ENCODE data around the gene SHE.

The SHE gene

DNA sequence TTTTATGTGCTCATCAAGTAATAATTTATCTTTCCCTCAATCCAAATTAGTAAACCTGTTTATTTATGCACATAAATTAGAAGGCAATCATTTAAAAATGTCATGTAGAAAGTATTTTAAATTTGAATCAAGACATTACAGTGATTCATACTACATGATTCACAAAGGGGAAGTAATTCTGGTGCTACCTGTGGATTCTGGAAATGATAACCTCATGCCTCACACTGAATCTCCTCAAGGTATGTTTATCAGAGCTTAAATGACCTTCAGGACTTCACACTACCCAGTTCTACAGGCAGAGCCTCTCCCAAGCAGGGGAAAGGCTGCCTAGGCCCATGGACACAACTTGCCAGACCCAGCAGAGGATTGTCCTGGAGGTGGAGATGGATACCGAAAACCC, 25.4 kb downstream of the SHE start:
- DNase-seq: no peak

DNA sequence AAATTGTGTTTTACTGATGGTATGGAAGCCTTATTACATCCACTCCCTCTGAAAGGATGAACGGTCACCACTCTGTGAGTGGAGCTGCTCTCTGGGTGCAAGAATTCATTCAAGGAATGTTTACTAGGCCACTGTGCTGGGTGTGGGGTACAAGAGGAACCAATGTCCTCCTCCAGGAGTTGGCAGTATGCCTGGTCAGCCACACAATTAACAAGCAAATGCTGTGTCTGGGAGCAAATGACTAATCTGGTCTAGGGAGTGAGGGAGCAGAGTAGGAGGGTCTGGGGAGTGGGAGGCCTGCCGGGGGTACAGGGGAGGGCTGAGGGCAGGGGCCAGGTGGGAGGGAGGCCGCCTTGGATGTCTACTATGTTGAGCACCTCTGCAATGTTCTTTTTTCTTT, 27.4 kb downstream of the SHE start:
- DNase-seq: no peak

DNA sequence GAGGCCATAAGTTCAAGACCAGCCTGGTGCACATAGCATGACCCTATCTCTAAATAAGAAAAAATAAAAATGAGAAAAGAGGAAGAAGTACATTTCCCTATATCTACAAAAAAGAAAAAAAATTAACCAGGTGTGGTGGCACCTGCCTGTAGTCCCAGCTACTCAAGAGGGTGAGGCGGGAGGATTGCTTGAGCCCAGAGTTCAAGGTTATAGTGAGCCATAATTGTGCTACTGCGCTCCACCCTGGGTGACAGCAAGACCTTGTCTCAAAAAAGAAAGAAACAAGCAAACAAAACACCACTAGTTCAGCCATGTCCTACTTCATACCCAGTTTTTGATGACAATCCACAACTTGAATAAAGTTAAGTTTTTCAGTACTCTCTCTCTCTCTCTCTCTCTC, 30.9 kb downstream of the SHE start:
- DNase-seq: no peak

DNA sequence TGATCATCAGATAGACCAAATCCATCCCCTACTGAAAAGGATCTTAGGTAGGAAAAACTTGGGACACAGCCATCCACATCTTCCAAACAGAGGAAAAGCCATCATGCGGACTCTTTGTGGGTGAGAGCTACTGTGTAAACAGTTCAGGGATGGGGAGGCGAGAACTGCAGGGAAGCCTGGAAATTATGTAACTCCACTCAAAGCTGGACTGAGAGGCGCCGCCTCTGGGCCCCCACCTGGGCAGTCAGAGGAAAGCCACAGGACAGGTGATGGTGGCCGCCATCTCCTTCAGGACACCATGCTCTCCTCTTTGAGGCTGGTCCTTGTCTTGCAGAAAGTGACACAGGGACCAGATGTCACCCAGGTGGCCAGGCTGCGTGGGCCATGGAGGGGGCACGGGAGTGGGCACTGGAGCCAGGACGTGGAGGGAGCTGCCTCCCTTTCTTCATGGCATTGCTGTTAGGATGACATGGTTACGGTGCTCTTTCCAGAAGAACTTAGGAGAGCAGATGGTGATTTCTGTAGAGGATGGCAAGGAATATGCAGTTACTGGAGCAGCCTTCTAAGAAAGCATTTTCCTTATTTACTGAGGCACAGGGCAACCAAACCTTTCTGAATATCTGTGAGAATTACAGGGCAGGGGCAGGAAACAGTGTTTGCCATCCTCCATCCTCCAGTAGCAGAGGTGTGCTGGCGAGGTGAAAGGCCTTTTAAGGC, 32.2 kb downstream of the SHE start:
- no peak for DNase-seq

DNA sequence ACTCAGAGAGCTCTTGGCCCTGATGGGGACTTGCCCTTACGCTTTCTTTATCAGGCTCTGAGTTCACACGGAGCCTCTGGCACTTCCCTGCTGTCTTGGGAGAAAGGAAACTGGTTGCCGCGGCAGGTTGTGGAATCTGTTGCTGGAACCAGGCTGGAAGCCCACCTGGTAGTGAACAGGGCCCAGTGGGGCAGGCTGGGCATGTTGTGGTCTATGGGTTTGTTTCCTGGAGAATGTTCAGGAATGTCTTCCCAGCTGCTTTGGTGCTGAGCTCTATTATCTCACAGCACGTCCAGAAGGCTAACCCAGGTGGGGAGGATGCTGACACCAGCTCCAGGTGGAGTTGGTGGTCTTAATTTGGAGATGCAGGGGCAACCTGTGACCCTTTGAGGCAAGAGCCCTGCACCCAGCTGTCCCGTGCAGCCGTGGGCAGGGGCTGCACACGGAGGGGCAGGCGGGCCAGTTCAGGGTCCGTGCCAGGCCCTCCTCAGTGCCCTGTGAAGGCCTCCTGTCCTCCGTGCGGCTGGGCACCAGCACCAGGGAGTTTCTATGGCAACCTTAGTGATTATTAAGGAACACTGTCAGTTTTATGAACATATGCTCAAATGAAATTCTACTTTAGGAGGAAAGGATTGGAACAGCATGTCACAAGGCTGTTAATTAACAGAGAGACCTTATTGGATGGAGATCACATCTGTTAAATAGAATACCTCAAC, 33.5 kb downstream of the SHE start:
- DNase-seq: no peak

DNA sequence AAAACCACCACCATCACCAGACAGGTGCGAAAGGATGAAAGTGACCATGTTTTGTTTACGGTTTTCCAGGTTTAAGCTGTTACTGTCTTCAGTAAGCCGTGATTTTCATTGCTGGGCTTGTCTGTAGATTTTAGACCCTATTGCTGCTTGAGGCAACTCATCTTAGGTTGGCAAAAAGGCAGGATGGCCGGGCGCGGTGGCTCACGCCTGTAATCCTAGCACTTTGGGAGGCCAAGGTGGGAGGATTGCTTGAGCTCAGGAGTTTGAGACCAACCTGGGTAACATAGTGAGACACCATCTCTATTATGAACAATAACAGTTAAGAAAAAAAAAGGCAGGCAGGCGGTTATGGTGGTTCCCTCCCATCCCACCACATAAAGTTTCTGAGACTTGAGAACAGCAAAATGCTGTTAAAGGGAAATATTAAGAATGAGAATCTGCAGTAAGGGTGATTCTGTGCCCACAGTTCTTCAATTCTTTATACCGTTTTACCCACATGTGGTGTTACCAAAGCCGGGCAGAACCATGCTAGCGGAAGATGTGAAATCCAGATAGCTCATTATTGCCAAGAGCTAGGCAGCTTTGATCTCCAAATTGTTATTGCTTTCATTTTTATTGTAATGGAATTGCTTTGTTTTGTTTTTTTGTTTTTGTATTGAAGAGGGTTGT, 34.6 kb downstream of the SHE start:
- peak; percentile 33 for DNase-seq

DNA sequence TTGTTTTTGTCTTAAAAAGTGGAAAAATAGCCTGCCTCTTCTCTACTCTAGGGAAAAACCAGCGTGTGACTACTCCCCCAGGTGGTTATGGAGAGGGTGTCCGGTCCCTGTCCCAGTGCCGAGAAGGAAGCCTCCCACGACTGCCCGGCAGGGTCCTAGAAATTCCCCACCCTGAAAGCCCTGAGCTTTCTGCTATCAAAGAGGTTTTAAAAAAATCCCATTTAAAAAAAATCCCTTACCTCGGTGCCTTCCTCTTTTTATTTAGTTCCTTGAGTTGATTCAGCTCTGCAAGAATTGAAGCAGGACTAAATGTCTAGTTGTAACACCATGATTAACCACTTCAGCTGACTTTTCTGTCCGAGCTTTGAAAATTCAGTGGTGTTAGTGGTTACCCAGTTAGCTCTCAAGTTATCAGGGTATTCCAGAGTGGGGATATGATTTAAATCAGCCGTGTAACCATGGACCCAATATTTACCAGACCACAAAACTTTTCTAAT, 35.2 kb downstream of the SHE start:
- no peak for DNase-seq

DNA sequence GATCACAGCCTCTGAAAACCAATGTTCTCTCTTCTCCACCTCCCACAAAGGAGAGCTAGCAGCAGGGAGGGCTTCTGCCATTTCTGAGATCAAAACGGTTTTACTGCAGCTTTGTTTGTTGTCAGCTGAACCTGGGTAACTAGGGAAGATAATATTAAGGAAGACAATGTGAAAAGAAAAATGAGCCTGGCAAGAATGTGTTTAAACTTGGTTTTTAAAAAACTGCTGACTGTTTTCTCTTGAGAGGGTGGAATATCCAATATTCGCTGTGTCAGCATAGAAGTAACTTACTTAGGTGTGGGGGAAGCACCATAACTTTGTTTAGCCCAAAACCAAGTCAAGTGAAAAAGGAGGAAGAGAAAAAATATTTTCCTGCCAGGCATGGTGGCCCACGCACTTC, 36.0 kb downstream of the SHE start:
- DNase-seq: no peak

DNA sequence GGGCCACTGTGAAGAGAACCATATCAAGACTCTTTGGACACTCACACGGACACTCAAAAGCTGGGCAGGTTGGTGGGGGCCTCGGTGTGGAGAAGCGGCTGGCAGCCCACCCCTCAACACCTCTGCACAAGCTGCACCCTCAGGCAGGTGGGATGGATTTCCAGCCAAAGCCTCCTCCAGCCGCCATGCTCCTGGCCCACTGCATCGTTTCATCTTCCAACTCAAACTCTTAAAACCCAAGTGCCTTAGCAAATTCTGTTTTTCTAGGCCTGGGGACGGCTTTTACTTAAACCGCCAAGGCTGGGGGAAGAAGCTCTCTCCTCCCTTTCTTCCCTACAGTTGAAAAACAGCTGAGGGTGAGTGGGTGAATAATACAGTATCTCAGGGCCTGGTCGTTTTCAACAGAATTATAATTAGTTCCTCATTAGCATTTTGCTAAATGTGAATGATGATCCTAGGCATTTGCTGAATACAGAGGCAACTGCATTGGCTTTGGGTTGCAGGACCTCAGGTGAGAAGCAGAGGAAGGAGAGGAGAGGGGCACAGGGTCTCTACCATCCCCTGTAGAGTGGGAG, 36.5 kb downstream of the SHE start:
- no peak for DNase-seq

DNA sequence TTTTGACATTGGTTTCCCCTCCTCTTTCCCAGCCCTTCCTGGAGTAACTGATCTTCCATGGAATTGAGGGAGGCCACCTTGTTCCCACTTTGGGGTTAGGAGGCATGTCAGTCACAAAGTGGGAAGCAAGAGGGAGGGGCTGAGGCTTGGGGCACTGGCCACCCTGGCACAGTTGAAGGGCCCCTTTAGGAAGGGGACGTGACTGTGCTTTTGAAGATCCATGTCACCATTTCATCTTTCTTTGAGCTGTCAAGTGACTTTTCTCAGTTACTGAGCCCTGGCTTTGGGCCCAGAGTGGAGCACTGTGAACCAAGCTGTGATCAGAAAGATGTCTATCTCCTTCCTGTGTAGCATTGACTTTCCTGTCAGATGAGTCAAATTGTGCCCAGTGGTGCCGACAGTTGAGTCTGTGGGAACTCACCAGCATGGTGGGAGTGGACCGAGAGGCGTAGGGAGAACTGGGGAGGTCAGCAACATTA, 38.7 kb downstream of the SHE start:
- DNase-seq: peak; percentile 60

DNA sequence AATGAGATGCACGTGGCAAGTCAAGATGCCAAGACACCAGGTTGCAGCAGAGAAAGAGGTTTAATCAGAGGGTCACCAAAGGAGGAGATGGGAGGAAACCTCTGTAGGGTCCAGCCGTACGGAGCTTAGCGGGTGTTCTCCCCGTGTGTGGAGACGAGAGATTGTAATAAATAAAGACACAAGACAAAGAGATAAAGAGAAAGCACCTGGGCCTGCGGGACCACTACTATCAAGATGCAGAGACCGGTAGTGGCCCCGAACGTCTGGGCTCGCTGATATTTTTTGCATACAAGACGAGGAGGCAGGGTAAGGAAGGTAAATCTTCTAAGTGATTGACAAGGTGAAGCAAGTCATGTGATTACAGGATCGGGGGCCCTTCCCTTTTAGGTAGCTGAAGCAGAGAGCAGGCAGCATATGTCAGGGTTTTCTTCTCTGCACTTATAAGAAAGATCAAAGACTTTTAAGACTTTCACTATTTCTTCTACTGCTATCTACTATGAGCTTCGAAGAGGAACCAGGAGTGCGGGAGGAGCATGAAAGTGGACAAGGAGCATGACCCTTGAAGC, 41.4 kb downstream of the SHE start:
- DNase-seq: no peak

DNA sequence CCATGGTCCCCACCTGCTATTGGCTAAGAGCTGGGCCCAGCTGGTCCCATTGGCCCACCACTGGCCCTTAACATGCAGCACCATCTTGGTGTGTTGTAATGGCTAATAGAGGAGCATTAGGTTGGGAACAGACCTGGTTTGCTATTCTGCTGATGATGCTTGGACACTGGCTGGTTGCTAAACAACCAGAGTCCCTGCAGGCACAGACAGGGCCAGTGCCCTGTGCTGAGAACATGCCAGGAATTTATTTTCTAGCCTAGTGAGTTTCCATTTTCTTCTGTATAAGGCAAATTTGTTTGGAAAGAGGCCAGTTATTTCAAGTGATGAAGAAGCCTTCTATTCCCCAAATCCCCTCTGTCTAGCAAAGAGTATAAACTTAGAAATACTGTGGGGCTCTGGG, 43.1 kb downstream of the SHE start:
- DNase-seq: no peak

DNA sequence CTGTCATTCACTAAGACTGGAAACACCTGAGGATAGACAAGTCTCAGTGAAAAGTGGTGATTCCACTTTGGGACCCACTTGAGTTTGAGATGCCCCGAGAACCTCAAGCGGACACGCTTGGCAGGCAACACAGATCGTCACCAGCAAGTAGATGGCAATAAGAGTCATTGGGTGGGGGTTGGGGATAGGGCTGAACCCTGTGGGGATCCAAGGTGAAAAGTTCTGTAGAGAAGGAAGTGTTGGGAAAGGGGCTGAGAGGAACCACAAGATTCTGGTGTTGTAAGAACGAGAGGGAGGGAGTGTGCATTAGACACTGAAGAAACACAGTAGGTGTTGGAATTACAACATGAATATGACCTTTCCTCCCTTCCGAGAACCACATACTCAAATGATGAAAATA, 45.6 kb downstream of the SHE start:
- DNase-seq: no peak

DNA sequence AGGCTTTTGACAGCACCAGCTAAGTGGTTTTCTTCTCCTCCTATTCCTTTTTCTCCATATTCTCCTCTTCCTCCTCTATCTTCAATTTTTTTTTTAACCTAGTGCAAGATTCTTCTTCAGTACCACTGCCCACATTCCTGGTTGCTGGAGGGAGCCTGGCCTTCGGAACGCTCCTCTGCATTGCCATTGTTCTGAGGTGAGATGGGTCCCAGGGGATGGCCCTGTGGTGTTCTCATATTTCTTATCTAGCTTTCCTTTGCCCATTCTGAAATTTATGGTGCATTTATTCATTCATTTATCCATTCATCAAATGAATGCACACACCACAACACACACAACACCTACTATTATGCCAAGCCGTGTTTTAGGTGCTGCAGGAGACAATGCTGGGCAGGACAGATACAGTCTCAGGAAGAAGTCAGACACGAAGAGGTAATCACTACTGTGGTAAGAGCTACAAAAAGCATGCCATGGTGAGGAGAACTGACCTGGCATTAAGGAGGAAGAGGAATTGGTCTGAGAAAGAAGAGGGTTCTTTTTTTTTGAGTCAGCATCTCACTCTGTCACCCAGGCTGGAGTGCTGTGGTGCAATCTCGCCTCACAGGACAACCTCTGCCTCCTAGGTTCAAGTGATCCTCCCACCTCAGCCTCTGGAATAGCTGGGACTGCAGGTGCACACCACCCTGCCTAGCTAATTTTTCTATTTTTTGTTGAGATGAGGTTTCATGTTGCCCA, 47.7 kb downstream of the SHE start:
- no peak for DNase-seq

DNA sequence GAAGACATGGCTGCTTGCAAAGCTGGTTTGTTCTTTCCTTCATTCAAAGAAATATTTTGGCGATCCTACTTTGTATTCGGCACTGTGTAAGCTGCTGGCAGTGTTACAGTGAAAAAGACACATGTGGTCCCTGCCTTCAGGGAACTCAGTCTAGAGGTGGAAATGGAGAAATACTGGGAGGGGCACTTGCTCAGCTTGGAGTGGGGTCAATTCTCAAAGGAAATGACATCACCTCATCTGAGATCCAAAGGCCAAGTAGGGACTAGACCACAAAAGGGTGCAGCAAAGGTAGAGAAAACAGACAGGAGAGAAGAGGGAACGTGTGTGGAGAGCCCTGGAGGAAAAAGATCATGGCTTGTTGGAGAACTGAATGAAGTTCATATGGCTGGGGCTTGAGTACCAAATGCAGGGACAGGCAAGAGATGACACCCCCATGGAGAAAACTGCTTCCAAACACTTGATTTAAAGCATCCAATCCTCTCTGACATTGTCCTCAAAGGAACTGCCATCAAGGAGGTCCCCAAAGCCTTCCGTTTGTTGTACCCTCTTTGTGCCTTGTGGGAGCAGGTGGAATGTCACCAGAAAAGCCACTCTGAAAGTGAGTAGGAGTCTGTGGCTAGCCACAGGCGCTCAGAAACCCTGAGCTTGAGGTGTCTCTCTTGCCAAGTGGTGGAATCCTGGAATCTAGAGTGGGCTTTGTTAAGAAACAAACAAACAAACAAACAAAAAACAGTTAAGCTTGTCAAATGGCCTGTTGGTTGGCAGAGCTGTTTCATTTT, 48.4 kb downstream of the SHE start:
- DNase-seq: no peak

DNA sequence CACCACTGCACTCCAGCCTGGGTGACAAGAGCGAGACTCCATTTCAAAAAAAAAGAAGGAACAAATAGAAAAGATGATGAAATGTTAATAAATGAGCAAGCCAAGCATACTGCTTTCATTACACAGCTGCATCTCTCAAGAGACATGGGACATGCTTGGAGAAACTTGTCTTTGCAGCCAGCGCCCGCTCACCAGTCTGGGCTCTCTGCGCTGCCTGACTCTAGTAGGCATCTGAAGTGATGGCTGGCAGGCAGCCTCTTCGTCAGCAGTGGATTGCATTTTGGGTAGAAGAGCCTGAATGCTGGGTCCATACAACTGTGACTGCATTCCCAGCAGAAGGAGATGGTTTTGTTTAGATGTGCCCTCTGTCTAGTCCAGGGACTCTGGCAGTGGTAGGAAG, 49.1 kb downstream of the SHE start:
- DNase-seq: no peak

DNA sequence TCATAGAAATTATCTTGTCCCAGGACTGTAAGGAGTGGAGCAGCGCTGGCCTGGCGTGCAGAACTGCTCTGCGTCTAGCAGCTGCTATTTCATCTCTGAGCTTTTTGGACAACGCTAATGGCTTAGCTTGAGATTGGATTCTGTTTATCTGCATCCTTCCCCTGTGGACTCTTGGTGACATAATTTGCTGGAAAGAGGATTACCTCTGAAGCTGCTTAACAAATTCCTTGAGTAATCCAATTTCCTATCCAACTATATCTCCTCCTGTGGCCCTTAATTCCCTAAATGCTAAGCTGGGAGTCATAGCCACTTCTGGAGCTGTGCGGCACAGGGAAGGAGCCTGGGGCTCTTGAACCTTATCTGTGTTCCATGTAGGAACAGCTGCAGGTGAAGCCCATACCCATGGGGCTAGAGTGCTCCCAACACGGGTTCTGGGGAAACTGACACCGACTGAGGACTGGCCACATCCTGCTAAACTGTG, 53.8 kb downstream of the SHE start:
- DNase-seq: no peak

DNA sequence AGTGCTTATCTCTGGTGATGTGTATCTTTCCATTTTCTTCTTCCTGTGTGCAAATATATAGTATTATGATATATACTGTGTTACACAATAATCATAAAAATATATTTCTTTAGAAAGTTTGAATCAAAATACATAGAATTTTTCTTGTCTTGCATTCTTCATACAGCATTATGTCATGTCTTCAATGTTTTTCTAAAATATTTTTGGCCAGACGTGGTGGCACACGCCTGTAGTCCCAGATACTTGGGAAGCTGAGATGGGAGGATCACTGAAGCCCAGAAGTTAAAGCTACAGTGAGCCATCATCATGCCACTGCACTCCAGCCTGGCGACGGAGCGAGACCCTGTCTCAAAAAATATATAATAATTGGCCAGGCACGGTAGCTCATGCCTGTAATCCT, 55.4 kb downstream of the SHE start:
- DNase-seq: no peak

DNA sequence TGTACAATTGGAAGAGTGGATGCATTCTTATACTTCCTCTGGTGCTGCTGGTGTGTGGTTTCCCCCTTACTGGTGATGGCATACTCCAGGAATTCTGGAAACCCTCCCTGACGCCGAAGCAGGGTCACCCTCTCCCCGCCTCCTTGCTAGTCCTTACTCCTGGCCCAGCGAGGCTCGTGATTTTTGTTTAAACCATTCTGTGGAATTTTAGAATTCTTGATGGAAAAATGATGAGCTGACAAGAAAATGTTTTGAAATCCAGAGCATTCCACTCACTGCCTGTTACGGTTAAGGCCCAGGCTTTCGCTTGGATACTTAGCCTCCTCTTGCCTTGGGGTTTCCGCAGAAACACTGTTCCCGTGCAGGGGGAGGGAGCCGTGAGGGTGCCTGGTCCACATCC, 55.9 kb downstream of the SHE start:
- DNase-seq: no peak

DNA sequence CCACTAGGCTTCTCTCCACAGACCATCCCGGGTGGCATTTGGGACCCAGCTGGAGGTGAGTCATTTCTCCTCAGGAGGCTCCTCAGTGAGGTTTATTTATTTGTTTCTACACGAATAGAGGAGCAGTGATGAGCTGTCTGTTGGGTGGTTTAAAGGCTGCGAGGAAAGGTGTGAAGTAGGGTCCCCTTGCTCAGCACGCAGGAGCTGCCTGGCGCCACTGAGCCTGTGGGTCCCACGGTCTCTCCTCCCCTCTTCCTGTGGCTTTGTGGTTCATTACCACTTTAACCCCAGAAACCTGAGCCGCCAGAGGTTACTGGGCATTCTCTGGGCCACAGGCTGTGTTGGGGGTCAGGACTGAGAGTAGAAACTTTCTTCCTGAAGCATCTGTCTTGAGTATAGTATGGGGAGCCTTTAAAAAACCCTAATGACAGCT, 57.2 kb downstream of the SHE start:
- peak; percentile 13 for DNase-seq

DNA sequence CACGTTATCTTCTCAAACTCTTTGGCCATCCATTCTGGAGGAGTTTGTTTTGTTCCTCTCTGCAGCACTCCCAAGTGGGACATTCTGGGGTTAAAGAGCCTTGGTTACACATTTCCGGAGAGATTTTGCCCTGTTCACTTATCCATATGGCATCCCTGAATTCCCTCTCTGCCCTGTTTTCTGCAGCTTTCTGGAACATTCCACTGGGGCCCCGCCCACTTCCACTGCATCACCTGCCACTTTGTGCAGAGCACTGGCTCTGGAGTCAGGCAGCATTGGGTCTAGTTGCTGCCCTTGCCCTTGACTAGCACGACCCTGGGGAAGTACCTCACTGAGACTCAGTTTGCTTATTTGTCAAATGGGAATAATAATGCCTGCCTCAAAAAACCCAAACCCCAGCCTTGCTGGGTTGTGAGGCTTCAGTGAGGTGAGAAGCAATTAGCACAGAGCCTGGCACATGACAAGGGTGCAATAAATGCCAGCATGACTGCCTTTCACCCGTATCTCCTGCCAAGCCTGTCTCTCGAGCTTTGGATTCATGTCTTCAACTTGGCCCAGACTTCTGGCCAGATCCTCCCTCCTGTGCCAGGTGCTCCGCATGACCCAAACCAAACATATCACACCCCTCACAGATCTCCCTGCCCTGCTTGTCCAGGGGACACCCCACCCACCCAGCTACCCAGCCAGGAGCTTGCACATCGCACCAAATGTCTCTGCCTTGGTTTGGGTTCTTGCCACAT, 58.8 kb downstream of the SHE start:
- DNase-seq: no peak

All from stimulated activated naive CD4-positive, alpha-beta T cell treated with Interleukin-2 at 50 U/mL for 16 hours (primary cell).